ENCODE measurements around the gene CYP21A2.
"Not testable (repeated sequence)": the region's sequence is repeated elsewhere in the genome, so short reads cannot be mapped to it uniquely, and the experiment has no call there.

- TF ChIP-seq CTCF, POLR2A, EP300 (IDR thresholded peaks at IDR 0.05): not testable (repeated sequence)
Measured at GRCh38 chr6:32068315-32068714, 30.1 kb downstream of the CYP21A2 start.
